Activated CD4-positive, alpha-beta T cell treated with anti-CD3 and anti-CD28 coated beads, Interleukin-2, amount 50 U/mL, for 24 hours (primary cell): ENCODE results near the gene MAP4K2.

Source experiments
- DNase-seq, 2 donors: peaks; one replicate each; pipeline ENCODE4 v3.0.0-alpha.2; 2020; ENCODE audit warnings: low read depth in 1 of 2, low spot score in 1 of 2

Gene MAP4K2

DNA sequence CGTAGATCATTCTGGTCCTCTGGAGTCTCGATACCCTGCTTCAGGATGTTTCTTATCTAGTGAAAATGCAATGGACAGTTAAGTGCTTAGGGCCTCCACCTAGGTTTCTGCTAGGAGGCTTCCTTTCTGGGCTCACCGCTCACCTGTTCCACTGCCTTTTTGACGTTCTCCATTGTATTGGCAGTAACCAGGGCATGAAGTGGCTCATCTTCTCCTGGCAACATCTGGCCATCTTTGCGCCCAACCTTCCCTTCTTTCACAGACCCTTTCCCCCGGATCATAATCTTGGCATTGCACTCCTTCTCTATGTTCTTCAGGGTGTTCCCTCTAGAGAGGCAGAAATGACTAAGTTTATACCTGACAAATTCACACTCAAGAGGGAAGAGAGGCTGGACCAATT lies 33.7 kb downstream of the MAP4K2 start:
- no peak for DNase-seq

DNA sequence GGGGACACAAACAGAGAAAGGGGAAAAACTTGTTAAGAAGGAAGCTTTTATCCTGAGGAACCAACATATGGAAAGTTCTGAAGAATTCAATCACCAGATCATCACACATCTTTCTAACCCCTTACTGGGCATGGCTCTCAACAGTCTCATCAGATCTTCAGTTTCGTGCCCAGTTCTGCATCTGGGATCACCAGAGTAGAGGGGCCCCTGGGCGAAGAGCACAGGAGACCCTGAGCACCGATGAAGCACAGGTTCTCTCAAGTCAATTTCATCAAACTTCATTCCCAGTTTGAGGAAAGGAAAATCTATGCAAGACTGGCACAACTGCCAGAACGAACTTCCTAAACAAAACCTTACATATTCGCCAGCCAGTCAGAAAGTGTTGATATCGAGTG lies 34.7 kb downstream of the MAP4K2 start:
- DNase-seq, result no peak

DNA sequence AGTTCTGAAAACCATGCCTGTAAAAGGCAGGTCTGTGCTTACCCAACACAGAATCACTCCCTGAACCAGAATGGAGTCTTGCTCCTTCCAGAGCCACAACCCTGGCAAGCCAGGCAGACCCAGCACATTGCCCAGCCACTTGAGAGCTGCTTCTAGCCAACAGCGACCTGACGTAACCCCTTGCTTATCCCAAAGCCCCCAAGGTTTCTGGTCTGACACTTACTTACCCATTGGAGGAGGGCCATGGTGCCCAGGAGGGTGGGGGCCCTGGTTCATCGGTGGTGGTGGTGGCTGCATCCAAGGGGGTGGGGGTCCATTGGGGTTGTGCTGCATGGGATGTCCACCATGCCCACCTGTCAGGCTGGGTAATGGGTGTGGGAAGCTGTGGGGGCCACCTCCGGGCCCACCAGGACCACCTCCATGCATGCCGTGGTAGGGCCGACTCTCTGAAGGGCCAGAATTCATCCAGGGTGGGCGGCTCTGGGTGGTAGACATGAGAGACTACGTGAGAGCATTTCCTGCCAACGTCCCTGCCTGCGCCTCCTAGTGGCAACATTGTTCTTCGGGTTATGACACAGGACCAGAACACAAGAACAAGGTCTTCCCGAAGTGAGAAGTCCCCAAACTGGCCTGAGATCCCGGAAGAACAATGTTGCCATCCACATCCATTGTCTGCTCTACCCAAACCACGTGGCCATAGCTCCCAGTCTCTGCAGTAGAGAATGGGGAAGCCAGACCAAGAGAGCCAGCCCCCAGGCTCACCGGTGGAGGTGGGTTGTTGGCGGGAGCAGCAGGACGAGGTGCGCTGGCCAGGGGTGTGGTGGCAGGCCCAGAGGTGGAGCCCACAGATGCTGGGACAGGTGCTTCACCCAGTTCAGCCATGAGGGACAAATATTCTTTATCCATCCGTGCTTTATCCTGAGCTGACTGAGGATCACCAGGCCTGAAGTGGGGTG lies 35.4 kb downstream of the MAP4K2 start:
- peak; percentile 63 to 75 for DNase-seq

DNA sequence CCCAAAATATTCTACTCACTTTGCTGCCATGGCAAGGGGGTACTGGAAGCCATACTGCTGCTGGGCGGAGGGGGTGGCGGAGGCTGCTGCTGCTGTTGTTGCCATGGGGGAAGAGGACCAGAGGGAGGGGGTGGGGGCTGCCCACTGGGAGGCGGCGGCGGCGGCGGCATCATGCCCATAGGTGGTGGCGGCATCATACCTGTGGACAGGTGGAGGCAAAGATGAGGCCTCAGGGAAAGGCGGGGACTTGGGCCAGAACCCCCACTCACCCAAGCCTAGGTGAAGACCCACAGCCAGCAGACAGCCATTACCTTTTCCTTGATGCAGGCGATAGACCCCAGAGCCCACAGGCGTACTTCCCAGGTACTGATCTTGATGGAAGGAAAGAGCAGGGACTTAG lies 36.1 kb downstream of the MAP4K2 start:
- DNase-seq, result no peak

DNA sequence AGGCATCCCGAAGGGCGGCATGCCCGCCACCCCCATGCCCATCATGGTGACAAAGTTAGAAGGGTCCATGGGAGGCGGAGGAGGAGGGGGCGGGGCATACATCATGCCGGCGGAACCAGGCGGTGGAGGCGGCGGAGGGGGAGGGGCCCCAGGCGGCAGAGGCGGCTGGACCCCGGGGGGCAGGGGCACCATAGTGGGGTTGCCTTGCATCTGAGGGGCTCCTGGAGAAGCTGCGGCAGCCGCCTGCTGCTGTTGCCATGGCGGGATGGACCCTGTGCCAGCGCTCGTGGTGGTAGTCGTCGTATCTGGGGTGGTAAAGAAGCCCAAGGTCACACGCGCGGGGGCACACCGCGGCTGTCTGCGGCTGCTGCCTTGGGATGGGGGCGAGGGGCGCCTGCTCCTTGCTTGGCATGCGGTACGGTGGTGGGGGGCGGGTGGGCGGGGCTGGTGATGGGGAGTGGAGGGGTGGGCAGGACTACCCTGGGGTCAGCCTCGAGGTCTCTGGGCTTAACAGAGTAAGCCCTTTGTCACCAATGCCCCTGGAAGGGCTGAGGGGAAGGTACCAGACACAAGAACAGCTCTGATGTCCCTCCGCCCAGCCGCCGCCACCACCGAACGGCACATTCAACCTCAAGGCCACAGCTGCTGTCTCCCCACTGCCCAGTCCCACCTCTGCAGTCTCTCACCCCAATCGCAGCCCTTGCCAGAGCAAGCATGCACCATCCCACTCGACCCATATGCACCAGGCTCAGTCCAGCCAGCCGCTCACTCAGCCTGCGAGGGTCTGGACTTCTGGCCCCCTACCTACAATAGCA lies 37.0 kb downstream of the MAP4K2 start:
- no peak for DNase-seq

DNA sequence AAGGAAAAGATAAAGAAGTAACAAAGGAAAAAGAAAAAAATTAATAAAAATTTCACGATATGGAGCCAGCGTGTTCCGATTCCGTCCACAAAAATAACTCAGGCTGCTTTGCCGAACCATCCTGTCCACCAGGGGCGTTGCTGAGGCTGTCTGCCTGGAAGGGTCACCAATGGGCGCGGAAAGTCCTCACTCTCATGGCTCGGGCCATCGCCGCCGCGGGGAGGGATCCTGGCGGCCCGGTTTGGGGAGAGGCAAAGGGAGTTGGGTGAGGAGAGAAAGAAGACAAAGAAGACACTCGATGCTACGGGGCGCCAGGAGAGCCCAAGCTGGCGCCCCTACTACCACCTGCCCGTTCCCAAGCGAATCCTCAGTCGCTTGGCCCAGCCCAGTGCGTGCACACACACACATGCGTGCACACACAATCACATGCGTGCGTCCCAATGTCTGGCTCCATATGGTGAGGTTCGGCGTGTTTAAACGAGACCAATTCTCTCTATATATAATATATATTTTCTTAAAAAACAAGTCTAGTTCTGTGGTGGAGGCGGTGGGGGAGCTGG lies 37.6 kb downstream of the MAP4K2 start:
- DNase-seq, result no peak

DNA sequence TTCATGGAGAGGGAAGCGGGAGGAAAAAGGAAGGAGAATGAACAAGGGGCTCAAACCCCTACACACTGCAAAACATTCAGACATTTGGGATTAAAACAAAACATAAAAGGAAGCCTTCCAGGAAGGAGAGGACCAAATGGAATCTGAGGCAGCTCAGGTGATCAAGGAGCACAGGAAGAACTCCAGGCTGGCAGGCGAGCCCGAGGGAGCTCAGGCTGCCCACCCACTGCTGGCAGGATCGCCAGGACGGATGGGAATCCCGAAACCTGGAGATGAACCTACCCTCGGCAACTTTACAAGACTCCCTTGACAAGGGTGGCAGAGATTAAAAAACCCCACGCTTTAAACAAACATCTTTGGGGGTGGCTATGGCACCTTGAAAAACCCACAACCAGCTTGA lies 38.3 kb downstream of the MAP4K2 start:
- no peak for DNase-seq

DNA sequence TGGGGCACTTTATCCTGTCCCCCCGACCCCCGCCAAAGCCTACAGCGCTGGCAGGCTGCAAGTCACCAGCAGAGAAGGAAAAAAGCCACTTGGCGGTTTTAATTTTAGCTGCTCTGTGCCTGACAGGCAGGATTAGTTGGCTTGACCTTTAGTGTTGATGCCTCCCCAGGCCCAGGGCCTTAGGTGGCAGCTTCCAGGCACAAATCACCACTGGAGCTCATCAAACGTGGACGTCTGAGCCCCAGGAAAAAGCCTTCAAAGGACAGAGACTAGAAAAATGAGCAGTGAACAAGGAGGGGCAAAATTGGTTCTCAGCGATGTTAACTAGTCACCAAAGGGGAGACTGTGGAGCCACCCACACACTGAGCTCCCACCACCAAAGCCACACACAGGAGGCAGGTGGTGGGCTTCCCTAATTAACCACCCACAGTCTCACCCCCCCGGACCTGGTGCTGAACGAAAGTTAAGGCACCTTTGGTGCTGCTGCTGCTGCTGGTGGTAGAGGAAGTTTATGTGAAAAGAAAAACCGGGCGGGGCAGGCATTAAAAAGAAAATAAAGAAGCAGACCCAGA lies 38.9 kb downstream of the MAP4K2 start:
- DNase-seq, result no peak

DNA sequence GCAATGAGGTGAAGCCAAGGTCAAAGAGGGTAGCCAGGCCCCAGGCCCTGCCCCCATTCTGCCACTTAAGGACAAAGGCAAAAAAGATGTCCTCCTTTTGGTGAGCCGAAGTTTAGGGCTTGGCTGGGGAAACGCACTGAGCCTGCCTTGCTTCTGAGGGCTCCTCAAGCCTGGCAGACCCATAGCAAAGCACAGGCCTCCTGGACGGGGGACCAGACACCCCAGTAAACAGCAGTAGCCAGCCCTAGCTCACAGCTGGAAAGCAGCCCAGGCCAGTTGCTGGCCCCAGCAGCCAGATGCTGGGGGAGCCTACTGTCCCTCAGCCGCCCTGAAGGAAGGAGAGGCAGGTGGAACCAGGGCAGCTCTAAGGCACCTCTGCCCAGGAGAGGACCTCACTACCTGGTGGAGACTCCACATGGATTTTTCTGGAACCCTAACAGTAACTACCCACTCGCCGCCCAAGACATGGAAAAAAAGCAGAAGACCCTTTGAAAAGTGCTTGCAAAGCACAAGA lies 39.4 kb downstream of the MAP4K2 start:
- no peak for DNase-seq

DNA sequence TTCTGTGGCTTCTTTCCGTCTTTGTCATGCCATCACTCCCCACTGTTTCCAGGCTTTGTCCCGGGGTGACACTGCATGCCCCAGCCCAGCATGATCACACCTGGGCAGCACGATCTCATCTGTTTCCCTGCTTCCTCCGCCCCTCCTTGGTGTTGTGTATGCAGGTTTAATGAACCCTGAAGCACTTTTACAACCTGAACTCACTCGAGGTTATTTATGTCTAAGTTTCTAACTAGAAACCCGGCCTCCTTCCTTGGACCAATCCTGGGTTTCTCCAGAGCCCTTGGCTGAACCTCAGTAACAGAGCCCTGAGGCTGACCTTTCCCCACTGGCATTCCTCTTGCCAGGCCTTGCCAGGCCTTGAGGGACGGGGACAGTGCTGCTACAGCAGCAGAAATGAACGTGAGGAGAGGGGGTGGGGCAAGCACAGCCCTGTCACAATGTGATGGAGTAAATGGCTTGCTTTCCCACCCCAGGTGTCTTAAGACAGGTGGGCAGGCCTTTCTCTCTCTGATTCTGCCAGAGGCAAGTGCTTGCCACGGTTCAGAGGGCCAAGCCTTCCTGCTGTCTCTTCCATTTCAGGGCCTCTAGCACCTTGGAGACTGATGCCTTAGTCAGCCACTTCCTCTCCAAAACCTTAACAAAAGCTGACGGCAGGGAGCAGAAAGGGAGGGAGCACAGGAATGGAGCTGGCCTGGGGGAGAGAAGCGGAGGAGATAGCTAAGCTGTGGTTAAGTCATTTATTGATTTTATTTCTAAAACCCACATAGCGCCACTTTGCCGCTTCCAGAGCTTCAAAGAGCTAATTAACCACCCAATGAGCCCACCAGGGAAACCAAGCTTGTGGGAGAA lies 40.1 kb downstream of the MAP4K2 start:
- DNase-seq, result no peak

DNA sequence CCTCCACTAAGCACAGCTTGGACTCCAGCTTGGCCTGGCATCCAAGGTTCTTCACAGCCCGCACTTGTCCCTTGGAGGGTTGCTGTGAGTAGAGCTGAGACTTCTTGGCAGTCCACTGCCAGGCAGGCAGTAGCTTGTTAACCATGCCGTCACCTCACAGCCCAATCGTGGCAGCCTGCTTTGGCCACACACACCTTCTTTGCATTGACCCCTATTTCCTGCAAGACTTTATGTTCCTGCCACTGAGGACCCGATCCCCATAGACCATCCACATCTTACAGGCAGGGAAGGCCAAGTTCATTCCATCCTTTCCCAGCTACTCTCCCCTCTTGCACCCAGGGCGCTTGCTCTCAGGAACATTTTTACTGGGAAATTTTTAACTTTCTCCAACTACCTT lies 40.7 kb downstream of the MAP4K2 start:
- DNase-seq, result no peak

DNA sequence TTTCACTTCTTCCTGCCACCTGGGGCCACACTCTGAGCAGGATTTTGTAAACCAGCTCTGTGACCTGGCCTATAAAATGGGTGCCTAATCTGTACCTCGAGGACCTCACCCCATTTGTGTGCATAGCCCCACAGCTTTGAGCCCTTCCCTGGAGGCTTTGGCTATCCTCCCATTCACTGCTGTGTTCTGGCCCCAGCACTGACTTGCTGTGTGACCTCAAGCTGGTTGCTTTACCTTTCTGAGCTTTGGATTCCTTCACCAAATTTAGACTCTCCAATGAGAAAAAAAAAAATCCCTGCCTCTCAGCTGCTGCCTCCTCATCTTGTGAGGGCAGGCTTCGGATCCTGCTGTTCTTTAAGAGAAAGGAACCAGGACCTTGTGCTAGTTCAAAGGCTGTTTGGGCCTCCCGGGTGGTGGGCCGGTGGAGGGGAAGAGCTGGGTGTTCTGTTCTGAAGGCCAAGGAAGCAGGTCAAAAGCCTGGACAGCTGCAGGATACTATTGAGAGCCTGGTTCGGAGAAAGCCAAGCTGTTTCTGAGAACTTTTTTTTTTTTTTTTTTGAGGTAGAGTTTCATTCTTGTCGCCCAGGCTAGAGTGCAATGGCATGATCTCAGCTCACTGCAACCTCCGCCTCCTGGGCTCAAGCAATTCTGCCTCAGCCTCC lies 42.1 kb downstream of the MAP4K2 start:
- no peak for DNase-seq

DNA sequence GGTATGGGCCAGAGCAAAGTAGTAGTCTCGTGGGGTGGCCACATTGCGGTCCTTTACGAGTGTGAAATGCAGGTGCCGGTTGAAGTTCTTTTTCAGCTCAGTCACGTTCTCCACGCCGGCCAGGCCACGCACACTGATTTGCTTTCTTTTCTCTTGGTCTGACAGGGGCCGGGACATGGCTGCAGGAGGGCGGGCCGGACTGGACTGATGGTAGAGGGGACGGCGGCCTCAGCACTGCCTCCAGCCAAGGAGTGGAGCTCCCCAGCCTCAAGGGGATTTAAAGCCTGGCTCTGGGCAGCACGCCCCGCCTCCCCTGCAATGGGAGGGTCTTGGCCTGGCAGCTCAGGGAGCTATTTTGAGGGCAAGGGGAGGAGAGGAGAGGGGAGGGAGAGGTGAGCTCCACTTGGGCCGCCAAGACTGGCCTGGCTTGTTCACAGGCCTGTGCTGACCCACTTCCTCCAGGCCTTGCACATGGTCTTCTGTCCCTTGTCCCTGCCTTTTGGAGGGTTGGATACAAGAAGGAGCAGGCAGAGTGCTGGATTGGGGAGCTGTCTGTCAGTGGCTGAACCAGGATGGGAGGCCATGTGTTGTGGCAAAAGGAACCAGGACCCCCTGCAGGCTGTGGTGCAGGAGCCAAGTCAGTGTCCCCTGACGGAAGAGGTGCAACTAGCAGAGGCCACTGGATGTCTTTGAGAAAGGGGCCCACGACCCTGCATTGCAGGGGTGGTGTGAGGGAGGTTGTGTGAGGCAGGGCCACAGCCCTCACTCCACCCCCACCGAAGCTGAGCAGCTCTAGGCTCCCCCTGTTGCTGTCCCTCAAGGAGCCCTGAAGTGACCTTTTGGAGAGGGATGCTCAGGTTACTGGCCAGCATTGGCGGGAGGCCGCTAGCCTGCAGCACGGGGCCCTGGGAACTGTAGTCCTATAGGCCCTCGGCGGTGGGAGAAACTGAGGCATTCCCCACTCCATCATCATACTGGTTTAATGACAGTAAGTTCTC lies 43.0 kb downstream of the MAP4K2 start, which contains the start of gene PYGM:
TSS of gene PYGM (minus strand) at position 253 of the 998 bp plus-strand sequence. CDS start at position 177, 76 bp downstream.
- no peak for DNase-seq

DNA sequence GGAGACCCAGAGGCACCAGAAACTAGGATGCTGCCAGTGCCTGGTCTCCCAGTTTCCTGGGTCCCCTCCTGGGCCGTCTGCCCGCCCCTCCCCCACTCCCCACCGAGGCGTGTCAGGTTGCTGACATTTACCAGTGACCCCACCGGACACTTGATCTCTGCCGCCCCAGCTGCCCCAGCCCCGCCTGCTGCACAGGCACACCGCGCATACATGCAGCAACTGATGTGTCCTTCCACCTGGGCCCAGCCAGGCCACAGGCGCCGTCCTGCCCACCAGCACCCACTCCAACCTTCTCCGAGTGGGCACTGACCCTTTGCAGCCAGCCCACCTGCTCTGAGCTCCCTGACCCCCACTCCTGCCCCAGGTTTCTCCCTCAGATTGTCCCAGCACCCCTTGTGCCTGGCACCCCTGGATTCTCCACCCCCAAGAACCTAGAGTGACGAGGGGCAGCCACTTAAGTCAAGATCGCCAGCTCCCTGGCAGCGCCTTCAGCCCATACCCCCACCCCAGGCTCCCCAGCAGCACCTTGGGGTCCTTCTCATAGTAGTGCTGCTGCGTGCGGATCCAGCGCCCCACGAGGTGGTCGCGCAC lies 43.8 kb downstream of the MAP4K2 start:
- DNase-seq, result no peak

DNA sequence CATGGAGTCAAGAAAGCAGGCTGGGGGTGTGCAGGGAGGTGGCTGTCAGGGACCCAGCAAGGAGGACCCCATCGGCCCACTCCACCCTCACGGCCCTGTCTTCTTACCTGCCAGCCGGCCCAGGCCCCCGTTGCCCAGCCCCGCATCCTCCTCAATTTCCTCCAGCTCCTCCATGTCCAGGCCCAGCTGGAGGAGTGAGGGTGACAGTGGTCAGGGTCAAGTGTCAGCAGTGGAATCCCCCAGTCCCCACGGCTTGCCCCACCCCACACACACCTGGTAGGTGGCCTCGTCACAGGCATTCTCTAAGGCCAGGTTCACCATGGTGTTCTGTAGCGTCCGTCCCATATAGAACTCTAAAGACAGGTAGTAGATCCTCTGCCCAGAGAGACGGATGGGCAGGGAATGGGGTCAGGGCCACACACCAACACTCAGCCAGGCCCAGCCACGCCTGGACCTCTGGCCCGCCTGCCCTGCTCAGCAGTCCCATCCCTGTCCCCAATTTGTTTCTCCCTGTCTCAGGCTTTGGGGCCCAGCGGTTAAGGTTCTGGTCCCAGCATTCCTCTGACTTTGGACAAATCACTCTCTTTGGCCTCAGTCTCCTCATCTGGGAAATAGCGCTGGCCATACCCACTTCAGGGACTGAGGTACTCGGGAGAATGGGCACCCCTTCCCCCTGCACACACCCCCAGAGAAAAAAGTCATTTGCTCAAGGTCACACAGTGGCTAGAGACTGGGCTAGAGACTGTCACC lies 44.5 kb downstream of the MAP4K2 start:
- no peak for DNase-seq

DNA sequence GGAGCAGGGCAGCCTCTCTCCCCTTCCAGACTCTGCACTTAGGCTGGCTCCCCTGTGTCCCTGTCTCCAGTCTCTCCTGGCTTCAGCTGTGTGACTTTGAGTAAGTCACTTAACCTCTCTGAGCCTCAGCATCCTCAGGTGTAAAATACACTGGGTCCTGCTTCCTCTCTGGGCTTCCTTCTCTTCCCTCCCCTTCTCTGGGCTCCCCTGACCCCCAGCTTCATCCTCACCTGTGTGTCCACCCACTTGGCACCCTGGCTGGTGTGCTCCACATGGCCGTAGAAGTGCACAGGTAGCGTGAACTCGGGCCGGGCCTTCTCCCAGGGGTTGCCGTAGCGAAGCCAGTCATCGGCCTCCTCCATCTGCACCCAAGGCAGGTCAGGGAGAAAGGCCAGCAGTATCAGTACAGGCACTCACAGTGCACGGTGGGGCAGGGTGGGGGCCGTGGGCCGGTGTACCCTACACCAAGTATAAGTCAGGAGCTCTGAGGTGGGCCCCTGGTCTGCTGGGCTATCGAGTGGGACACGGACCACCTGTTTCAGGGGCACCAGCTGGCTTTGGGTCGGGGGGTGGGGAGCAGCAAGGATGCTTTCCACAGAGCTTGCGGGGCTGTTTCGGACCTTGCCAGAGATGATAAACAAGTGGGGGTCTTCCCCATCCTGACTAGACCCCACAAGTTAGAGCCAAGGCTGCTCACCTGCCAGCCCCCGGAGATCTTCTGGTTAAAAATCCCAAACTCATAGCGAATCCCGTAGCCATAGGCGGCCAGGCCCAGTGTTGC lies 45.3 kb downstream of the MAP4K2 start:
- no peak for DNase-seq
